ENCODE data around the gene ADAM33.

ADAM33 gene

DNA sequence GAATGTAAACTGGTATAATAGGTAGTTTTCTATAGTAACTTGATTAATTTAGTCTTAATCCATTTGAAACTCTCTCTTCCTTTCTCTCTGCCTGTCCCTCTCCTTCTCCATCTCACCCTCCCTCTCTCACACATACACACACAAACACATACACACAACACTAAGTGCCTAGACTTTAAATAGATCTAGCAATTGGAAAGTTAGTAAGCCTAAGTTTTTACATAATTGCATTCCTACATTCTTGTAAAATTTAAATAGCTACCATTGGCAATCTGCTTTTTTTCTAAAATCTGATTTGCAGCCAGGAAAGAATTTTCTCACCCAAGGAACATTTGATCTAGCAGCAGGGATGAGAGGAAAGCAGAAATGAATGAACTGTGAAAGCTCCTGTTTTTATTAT, 34.3 kb downstream of the ADAM33 start:
- H3K9me2 ChIP-seq (replicated peaks; ENCODE audit: insufficient read depth, low read length) = no peaks in the 10 kb centered on the region
- H3K27me3 ChIP-seq (replicated peaks; ENCODE audit: insufficient read depth, low read length) = no peaks in the 10 kb centered on the region
- peaks cover 19% of the 10 kb centered on the region for H3K4me1 ChIP-seq (ENCODE audit: low read length)
- H3K9ac ChIP-seq (ENCODE audit: low read length) = no peak overlapping the region
- no peak overlapping the region for H3K4me2 ChIP-seq (ENCODE audit: low read depth, low read length)
- no peaks in the 10 kb centered on the region for H3K79me2 ChIP-seq (ENCODE audit: low read length)
- no peak overlapping the region for H3K27ac ChIP-seq (ENCODE audit: low read length)
- no peaks in the 10 kb centered on the region for H4K20me1 ChIP-seq (ENCODE audit: insufficient read depth, low read length)
- H3K4me3 ChIP-seq (ENCODE audit: low read length) = no peak overlapping the region
- H3F3A ChIP-seq (ENCODE audit: insufficient read depth, low read length) = peaks cover 10% of the 10 kb centered on the region
- H2AFZ ChIP-seq (ENCODE audit: low read length) = no peak overlapping the region
- no peaks in the 10 kb centered on the region for H3K36me3 ChIP-seq (replicated peaks; ENCODE audit: insufficient read depth, low read length)
- no peak for DNase-seq
- TF ChIP-seq, protein P1, sequence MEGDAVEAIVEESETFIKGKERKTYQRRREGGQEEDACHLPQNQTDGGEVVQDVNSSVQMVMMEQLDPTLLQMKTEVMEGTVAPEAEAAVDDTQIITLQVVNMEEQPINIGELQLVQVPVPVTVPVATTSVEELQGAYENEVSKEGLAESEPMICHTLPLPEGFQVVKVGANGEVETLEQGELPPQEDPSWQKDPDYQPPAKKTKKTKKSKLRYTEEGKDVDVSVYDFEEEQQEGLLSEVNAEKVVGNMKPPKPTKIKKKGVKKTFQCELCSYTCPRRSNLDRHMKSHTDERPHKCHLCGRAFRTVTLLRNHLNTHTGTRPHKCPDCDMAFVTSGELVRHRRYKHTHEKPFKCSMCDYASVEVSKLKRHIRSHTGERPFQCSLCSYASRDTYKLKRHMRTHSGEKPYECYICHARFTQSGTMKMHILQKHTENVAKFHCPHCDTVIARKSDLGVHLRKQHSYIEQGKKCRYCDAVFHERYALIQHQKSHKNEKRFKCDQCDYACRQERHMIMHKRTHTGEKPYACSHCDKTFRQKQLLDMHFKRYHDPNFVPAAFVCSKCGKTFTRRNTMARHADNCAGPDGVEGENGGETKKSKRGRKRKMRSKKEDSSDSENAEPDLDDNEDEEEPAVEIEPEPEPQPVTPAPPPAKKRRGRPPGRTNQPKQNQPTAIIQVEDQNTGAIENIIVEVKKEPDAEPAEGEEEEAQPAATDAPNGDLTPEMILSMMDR (IDR thresholded peaks at IDR 0.05; ENCODE audit: low read length) = no peak
- TF ChIP-seq EZH2 (optimal IDR thresholded peaks at IDR 0.05; ENCODE audit: low read depth, low read length) = no peak
- no peak for TF ChIP-seq EZH2phosphoT487 (IDR thresholded peaks at IDR 0.05; ENCODE audit: low read length)
- no peaks in the 10 kb centered on the region for H3K9me3 ChIP-seq (replicated peaks; ENCODE audit: insufficient read depth, low read length)

DNA sequence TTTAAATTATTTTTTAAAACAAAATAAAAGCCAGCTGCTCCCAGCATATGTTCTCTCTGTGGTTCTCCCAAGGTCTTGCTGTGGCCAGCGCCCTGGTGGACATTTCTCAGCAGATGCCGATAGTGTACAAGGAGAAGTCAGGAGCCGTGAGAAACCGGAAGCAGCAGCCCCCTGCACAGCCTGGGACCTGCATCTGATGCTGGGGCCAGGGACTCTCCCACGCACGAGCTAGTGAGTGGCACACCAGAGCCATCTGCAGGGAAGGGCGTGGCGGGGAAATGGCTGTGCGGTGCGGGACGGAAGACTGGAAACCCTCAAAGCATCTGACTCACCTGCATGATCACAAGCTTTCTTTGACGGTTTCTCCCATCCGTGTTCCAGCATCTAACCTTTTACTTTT, 35.2 kb downstream of the ADAM33 start:
- H4K20me1 ChIP-seq (ENCODE audit: insufficient read depth, low read length) = no peaks in the 10 kb centered on the region
- no peak overlapping the region for H3K4me2 ChIP-seq (ENCODE audit: low read depth, low read length)
- no peak overlapping the region for H3K27ac ChIP-seq (ENCODE audit: low read length)
- H3K79me2 ChIP-seq (ENCODE audit: low read length) = no peaks in the 10 kb centered on the region
- TF ChIP-seq EZH2phosphoT487 (IDR thresholded peaks at IDR 0.05; ENCODE audit: low read length) = no peak
- TF ChIP-seq, protein P1 (IDR thresholded peaks at IDR 0.05; ENCODE audit: low read length) = no peak
- TF ChIP-seq EZH2 (optimal IDR thresholded peaks at IDR 0.05; ENCODE audit: low read depth, low read length) = no peak
- H3K27me3 ChIP-seq (replicated peaks; ENCODE audit: insufficient read depth, low read length) = no peaks in the 10 kb centered on the region
- H3K9me3 ChIP-seq (replicated peaks; ENCODE audit: insufficient read depth, low read length) = no peaks in the 10 kb centered on the region
- H3K9me2 ChIP-seq (replicated peaks; ENCODE audit: insufficient read depth, low read length) = no peaks in the 10 kb centered on the region
- peaks cover 4% of the 10 kb centered on the region for H3F3A ChIP-seq (ENCODE audit: insufficient read depth, low read length)
- H3K9ac ChIP-seq (ENCODE audit: low read length) = no peak overlapping the region
- H2AFZ ChIP-seq (ENCODE audit: low read length) = no peak overlapping the region
- no peak overlapping the region for H3K4me3 ChIP-seq (ENCODE audit: low read length)
- peaks cover 12% of the 10 kb centered on the region for H3K4me1 ChIP-seq (ENCODE audit: low read length)
- no peaks in the 10 kb centered on the region for H3K36me3 ChIP-seq (replicated peaks; ENCODE audit: insufficient read depth, low read length)
- DNase-seq = no peak

DNA sequence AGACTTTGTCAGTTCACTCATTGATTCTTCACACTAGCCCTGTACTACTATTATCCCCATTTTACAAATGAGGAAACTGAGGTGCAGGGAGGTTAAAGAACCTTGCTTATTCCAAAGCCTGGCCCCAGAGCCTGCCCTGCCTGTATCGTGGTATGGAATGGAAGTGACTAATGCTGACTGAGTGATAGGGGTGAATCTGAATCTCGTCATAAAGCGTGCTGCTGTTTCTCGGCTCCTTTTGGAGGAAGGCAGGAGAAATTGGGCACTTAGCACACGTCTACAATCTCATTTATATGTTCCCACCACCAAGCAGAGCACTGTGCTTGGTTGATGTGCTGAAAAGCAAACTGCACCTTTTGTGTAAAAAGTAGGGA, 35.8 kb downstream of the ADAM33 start:
- H4K20me1 ChIP-seq (ENCODE audit: insufficient read depth, low read length) = no peaks in the 10 kb centered on the region
- H3K4me1 ChIP-seq (ENCODE audit: low read length) = peaks cover 6% of the 10 kb centered on the region
- no peaks in the 10 kb centered on the region for H3K9me3 ChIP-seq (replicated peaks; ENCODE audit: insufficient read depth, low read length)
- H3K79me2 ChIP-seq (ENCODE audit: low read length) = no peaks in the 10 kb centered on the region
- H2AFZ ChIP-seq (ENCODE audit: low read length) = no peak overlapping the region
- no peak for DNase-seq
- no peaks in the 10 kb centered on the region for H3K9me2 ChIP-seq (replicated peaks; ENCODE audit: insufficient read depth, low read length)
- H3K4me3 ChIP-seq (ENCODE audit: low read length) = no peak overlapping the region
- no peaks in the 10 kb centered on the region for H3F3A ChIP-seq (ENCODE audit: insufficient read depth, low read length)
- H3K4me2 ChIP-seq (ENCODE audit: low read depth, low read length) = no peak overlapping the region
- no peaks in the 10 kb centered on the region for H3K27me3 ChIP-seq (replicated peaks; ENCODE audit: insufficient read depth, low read length)
- no peak overlapping the region for H3K9ac ChIP-seq (ENCODE audit: low read length)
- no peak for TF ChIP-seq EZH2 (optimal IDR thresholded peaks at IDR 0.05; ENCODE audit: low read depth, low read length)
- no peak for TF ChIP-seq EZH2phosphoT487 (IDR thresholded peaks at IDR 0.05; ENCODE audit: low read length)
- TF ChIP-seq, protein P1 (IDR thresholded peaks at IDR 0.05; ENCODE audit: low read length) = no peak
- H3K27ac ChIP-seq (ENCODE audit: low read length) = no peak overlapping the region
- H3K36me3 ChIP-seq (replicated peaks; ENCODE audit: insufficient read depth, low read length) = no peaks in the 10 kb centered on the region
